Common myeloid progenitor, CD34-positive (primary cell): ENCODE measurements around the gene OR1E2. TPM values are rescaled to one million over a fixed set of nuclear protein-coding genes. Genes with fewer than 3 reads are reported as not detected.

ENCODE experiments used
- CTCF ChIA-PET: fragments of 350-600 bp; sonication (Branson Sonifier 250); formaldehyde crosslinking; loops from one replicate; lab custom pipeline; 2021; ENCODE audit warnings: antibody characterized with exemption; lab: Charles Lee
- POLR2A ChIA-PET: fragments of 350-600 bp; sonication (Branson Sonifier 250); formaldehyde crosslinking; loops from one replicate; lab custom pipeline; 2021; ENCODE audit warnings: antibody characterized with exemption; lab: Charles Lee
- DNase-seq, 3 donors: peaks; one replicate each; pipeline versions ENCODE4 v3.0.0 to v3.0.0-alpha.2; 2013
- H3K27ac ChIP-seq, 2 experiments: 1 replicate in 1 of 2; 2 replicates in 1 of 2; pipeline ENCODE4 v1.7.0; 2013; ENCODE audit warnings: inconsistent platforms in 2 of 2, low read length in 2 of 2, mild to moderate bottlenecking in 2 of 2, low read depth in 1 of 2, moderate library complexity in 1 of 2; ENCODE audit not compliant: severe bottlenecking in 2 of 2, insufficient read depth in 1 of 2, poor library complexity in 1 of 2
- H3K27me3 ChIP-seq, 5 experiments: replicated peaks in 2 of 5; 1 replicate in 3 of 5; 2 replicates in 2 of 5; pipeline versions ENCODE4 v1.6.1 to v1.7.0; 2013; ENCODE audit warnings: low read length in 4 of 5, mild to moderate bottlenecking in 2 of 5, moderate library complexity in 2 of 5, inconsistent platforms in 1 of 5; ENCODE audit not compliant: insufficient read depth in 5 of 5, control insufficient read depth in 4 of 5
- H3K36me3 ChIP-seq, 4 experiments: 1 replicate in 2 of 4; 2 replicates in 2 of 4; pipeline versions ENCODE4 v1.6.1 to v1.7.0; 2013; ENCODE audit warnings: low read length in 3 of 4, control low read depth in 1 of 4, mild to moderate bottlenecking in 1 of 4; ENCODE audit not compliant: control insufficient read depth in 4 of 4, insufficient read depth in 4 of 4
- H3K4me1 ChIP-seq, 4 experiments: 1 replicate in 3 of 4; 2 replicates in 1 of 4; pipeline versions ENCODE4 v1.6.1 to v1.7.1; 2013; ENCODE audit warnings: low read length in 3 of 4, mild to moderate bottlenecking in 3 of 4, control low read depth in 1 of 4, inconsistent platforms in 1 of 4, moderate library complexity in 1 of 4; ENCODE audit not compliant: control insufficient read depth in 4 of 4, insufficient read depth in 4 of 4; ENCODE audit errors: control extremely low read depth in 1 of 4
- H3K4me3 ChIP-seq, 7 experiments: 1 replicate in 4 of 7; 2 replicates in 3 of 7; pipeline versions ENCODE4 v1.5.1 to v1.7.0; 2013; ENCODE audit warnings: mild to moderate bottlenecking in 7 of 7, low read length in 6 of 7, moderate library complexity in 6 of 7, inconsistent platforms in 2 of 7, low read depth in 2 of 7, control low read depth in 1 of 7; ENCODE audit not compliant: insufficient read depth in 4 of 7, control insufficient read depth in 1 of 7; ENCODE audit errors: extremely low read depth in 1 of 7
- H3K9me3 ChIP-seq, 5 experiments: 1 replicate in 4 of 5; 2 replicates in 1 of 5; pipeline versions ENCODE4 v1.6.1 to v1.7.1; 2013; ENCODE audit warnings: low read length in 4 of 5, mild to moderate bottlenecking in 2 of 5, inconsistent platforms in 1 of 5, low read depth in 1 of 5, moderate library complexity in 1 of 5; ENCODE audit not compliant: control insufficient read depth in 4 of 5, insufficient read depth in 2 of 5; ENCODE audit errors: control extremely low read depth in 1 of 5
- WGBS: methylation state at CpG from one replicate; pipeline ENCODE4 v1.1.5; 2013; ENCODE audit not compliant: insufficient coverage; 5-methylcytosine and 5-hydroxymethylcytosine counted together
- polyA plus RNA-seq: library from polyadenylated mRNA; unstranded; fragments of 120-200 nt; gene quantifications from one replicate; pipeline ENCODE4 v1.2.1, GENCODE V29; 2013

Gene OR1E2, protein sequence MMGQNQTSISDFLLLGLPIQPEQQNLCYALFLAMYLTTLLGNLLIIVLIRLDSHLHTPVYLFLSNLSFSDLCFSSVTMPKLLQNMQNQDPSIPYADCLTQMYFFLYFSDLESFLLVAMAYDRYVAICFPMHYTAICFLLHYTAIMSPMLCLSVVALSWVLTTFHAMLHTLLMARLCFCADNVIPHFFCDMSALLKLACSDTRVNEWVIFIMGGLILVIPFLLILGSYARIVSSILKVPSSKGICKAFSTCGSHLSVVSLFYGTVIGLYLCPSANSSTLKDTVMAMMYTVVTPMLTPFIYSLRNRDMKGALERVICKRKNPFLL
- not detected for polyA plus RNA-seq

- H3K9me3 ChIP-seq, result peaks cover 0 to 7% (median 0%) of the 10 kb centered on the region in 5 experiments
- no peak for DNase-seq
- 100% methylated on average over 2 of the region's 3 CpGs for WGBS
- H3K27ac ChIP-seq, result no peak within 1 kb of the TSS
- ChIA-PET CTCF (no interaction called here), POLR2A (no interaction called here)
- peaks cover 0 to 3% (median 0%) of the 10 kb centered on the region in 5 experiments for H3K27me3 ChIP-seq
- H3K4me3 ChIP-seq, result no peak within 1 kb of the TSS
- peaks cover 0 to 2% (median 0%) of the 10 kb centered on the region in 4 experiments for H3K4me1 ChIP-seq
- no peaks in the 10 kb centered on the region for H3K36me3 ChIP-seq
These were observed at the start of gene OR1E2 for GRCh38 chr17:3433741-3434140. Gene OR1E2, minus strand, starts transcription at chr17:3433841. Its CDS starts 0 bp downstream, at chr17:3433841.

GRCh38 chr17:3482852-3483251, 49.2 kb upstream of the OR1E2 start:
- no CpG with 5 or more reads among the region's 3 CpGs for WGBS
- Histone ChIP-seq H3K4me3 (no peak overlapping the region), H3K4me1 (no peaks in the 10 kb centered on the region), H3K27ac (no peak overlapping the region), H3K9me3 (no peaks in the 10 kb centered on the region), H3K27me3 (peaks cover 0 to 3% (median 2%) of the 10 kb centered on the region in 5 experiments), H3K36me3 (no peaks in the 10 kb centered on the region)
- DNase-seq, result no peak
- POLR2A ChIA-PET, result interaction anchor here (0.7 kb wide), 1 partner anchor 26 kb away, joined by 3 read pairs; no protein-coding TSS in a partner anchor
- CTCF ChIA-PET, result no interaction called here

- DNase-seq, result no peak
- WGBS, result 94% methylated on average over 2 of the region's 3 CpGs
- no peak overlapping the region for H3K27ac ChIP-seq
These were observed 46.3 kb upstream of the OR1E2 start for GRCh38 chr17:3479988-3480387.

GRCh38 chr17:3475812-3476610, 42.4 kb upstream of the OR1E2 start, which contains the start of gene ASPA:
Gene ASPA, plus strand, starts transcription at chr17:3475997. Its CDS starts 163 bp downstream, at chr17:3476160.
- peaks cover 0 to 2% (median 0%) of the 10 kb centered on the region in 4 experiments for H3K4me1 ChIP-seq
- peak within 1 kb of the TSS in 3 of 7 experiments; percentile 29 to 81 (median 64) for H3K4me3 ChIP-seq
- peak in 2 of 3 donors; percentile 4 for DNase-seq
- no peaks in the 10 kb centered on the region for H3K36me3 ChIP-seq
- H3K9me3 ChIP-seq, result peaks cover 0 to 5% (median 0%) of the 10 kb centered on the region in 5 experiments
- 77% methylated on average over 4 of the region's 7 CpGs for WGBS
- H3K27ac ChIP-seq, result no peak within 1 kb of the TSS
- CTCF ChIA-PET, result interaction anchor here (1.5 kb wide), 1 partner anchor 9 kb away, joined by 3 read pairs; no protein-coding TSS in a partner anchor
- POLR2A ChIA-PET, result interaction anchor here (0.6 to 1.2 kb wide), 2 partner anchors 29 to 309 kb away, joined by 3 to 5 read pairs; no protein-coding TSS in a partner anchor
- peaks cover 0 to 2% (median 0%) of the 10 kb centered on the region in 5 experiments for H3K27me3 ChIP-seq

More at GRCh38 chr17:3479988-3480387, 46.3 kb upstream of the OR1E2 start:
- peaks cover 0 to 2% (median 0%) of the 10 kb centered on the region in 4 experiments for H3K4me1 ChIP-seq
- no peak overlapping the region for H3K4me3 ChIP-seq
- H3K9me3 ChIP-seq, result no peaks in the 10 kb centered on the region
- H3K27me3 ChIP-seq, result peaks cover 0 to 2% (median 0%) of the 10 kb centered on the region in 5 experiments
- POLR2A ChIA-PET, result no interaction called here
- no peaks in the 10 kb centered on the region for H3K36me3 ChIP-seq
- CTCF ChIA-PET, result no interaction called here

DNA sequence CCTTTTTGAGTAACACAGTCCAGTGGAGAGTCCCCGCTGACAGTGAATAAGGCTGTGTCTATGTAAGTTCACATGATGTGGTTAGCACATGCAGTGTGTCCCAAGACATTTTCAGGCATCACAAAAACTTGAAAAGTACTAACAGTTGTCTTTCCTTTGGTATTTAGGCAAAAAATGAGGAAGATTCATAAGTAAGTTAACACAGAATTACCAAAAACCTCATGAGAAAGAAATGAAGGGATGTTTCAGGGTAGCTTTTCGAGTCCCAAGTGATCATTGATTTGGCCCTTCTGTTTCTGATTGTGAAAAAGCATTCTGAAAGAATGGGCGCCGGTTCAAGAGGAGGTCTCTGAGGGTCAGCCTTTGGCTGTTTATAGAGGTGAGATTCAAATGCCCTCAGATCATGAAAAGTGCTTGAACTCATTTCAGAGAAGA, 41.6 kb upstream of the OR1E2 start:
- Histone ChIP-seq H3K27ac (no peak overlapping the region), H3K27me3 (peaks cover 0 to 2% (median 0%) of the 10 kb centered on the region in 5 experiments), H3K9me3 (peaks cover 0 to 5% (median 0%) of the 10 kb centered on the region in 5 experiments), H3K4me1 (peaks cover 0 to 2% (median 0%) of the 10 kb centered on the region in 4 experiments), H3K36me3 (no peaks in the 10 kb centered on the region), H3K4me3 (no peak overlapping the region)
- ChIA-PET CTCF (no interaction called here), POLR2A (no interaction called here)
- WGBS, result 100% methylated on average over 3 of the region's 4 CpGs
- DNase-seq, result no peak

DNA sequence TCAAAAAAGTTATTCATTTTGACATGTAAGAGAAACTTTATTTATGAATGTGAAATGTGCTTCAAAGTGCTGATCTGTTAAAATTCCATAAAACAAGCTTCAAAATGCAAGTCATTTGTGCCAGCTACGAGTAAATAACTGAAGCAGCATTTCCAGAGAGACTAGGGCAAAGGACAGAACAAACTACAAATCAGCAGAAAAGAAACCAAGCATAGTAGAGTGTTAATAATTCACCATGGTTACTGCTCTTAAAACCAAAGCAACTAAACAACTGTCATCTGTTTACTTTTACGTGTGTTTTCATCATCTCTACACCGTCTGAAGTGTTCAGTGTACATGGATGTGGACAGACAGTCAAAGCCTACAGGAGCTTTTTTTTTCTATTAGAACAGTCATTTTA, 40.6 kb upstream of the OR1E2 start:
- peaks cover 0 to 5% (median 0%) of the 10 kb centered on the region in 5 experiments for H3K9me3 ChIP-seq
- ChIA-PET POLR2A (no interaction called here), CTCF (no interaction called here)
- DNase-seq, result peak; percentile 2 to 56 (median 18)
- H3K4me1 ChIP-seq, result peaks cover 0 to 2% (median 0%) of the 10 kb centered on the region in 4 experiments
- 29% methylated on average over 1 of the region's 3 CpGs for WGBS
- no peak overlapping the region for H3K27ac ChIP-seq
- H3K27me3 ChIP-seq, result peaks cover 0 to 2% (median 0%) of the 10 kb centered on the region in 5 experiments
- no peaks in the 10 kb centered on the region for H3K36me3 ChIP-seq
- no peak overlapping the region for H3K4me3 ChIP-seq
